ENCODE results near the gene GLMP.

DNA sequence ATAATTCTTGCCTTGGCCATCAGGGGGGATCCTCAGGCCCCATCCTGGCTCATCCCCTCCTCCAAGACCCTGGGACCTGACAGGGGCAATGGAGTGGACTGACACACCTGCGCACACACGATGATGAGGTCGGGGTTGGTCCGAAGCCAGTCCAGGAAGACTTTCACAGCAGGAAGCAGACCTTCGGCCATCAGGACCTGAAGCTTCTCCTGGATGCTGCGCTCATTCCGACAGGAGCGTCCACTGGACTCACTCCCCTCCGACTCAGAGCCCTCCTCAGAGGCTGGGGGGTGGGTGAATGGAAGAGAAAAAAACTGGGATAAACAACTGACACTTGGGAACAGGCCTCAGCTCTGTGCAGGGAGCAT is 32.2 kb downstream of the GLMP start:
- TF ChIP-seq CTCF (IDR thresholded peaks at IDR 0.05) (no peak), ZFX (IDR thresholded peaks at IDR 0.05; ENCODE audit: borderline replicate concordance) (no peak)
